Testis (tissue), 2 donors: ENCODE data around the gene MARK2.

Experiments
- POLR2A ChIP-seq: fragments of 450-650 bp; IDR thresholded peaks from one replicate; pipeline ENCODE4 v1.6.1; 2017; ENCODE audit warnings: antibody characterized with exemption, mild to moderate bottlenecking, moderate library complexity
- TF ChIP-seq, protein P1 (sequence below), 3 experiments: fragments of 450-650 bp in 2 of 3; fragments of 200-600 bp in 1 of 3; sonication (generic) in 1 of 3; IDR thresholded peaks; one replicate each; pipeline ENCODE4 v1.5.1; 2016 to 2019; ENCODE audit warnings: antibody characterized with exemption in 3 of 3, mild to moderate bottlenecking in 2 of 3, moderate library complexity in 1 of 3

DNA sequence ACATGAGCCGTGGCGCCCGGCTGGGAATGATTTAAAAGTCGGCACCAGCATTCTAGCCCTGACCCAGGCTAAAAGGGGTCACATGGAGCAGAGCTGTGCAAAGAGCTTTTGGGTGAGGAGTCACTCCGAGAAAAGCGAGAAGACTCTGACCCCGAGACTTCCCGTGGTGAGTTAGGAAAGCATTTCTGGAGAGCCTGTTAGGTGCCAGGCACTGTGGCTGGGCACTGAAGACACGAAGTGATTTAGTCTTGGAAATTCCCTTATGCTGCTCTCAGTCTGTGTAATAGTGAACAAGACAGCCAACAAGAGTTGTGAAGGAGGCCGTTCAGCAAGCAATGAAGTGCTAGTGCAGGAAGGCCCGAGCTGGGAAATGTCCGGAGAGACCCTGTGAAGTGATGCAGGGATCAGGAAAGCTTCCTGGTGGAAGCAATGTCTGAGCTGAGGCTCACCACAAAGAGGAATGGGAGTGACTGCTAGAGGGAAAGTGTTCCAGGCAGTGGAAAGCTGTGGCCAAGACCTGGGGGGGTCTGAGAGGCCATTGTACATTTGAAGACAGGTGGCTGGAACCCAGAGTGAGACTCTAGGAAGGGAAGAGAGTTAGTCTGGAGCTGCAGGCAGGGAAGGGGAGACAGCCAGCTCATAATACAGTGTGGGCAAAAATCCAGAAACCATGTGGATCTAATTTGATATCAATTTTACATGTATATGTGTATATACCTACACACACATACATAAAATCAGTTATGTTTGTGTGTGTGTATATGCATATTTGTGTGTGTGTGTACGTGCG lies 31.6 kb downstream of the MARK2 start:
- TF ChIP-seq, protein P1, sequence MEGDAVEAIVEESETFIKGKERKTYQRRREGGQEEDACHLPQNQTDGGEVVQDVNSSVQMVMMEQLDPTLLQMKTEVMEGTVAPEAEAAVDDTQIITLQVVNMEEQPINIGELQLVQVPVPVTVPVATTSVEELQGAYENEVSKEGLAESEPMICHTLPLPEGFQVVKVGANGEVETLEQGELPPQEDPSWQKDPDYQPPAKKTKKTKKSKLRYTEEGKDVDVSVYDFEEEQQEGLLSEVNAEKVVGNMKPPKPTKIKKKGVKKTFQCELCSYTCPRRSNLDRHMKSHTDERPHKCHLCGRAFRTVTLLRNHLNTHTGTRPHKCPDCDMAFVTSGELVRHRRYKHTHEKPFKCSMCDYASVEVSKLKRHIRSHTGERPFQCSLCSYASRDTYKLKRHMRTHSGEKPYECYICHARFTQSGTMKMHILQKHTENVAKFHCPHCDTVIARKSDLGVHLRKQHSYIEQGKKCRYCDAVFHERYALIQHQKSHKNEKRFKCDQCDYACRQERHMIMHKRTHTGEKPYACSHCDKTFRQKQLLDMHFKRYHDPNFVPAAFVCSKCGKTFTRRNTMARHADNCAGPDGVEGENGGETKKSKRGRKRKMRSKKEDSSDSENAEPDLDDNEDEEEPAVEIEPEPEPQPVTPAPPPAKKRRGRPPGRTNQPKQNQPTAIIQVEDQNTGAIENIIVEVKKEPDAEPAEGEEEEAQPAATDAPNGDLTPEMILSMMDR (IDR thresholded peaks at IDR 0.05): no peak
- no peak for TF ChIP-seq POLR2A
